Muscle of leg (tissue), 11 donors: ENCODE results near the gene MORF4L1. TPM values are rescaled to one million over a fixed set of nuclear protein-coding genes. Genes with fewer than 3 reads are reported as not detected.
"Not testable (repeated sequence)": the region's sequence is repeated elsewhere in the genome, so short reads cannot be mapped to it uniquely, and the experiment has no call there.

Experiments
- DNase-seq: peaks from one replicate; pipeline ENCODE4 v3.0.0; 2013
- H3K27ac ChIP-seq: one replicate; pipeline ENCODE4 v1.5.1; 2013; ENCODE audit warnings: mild to moderate bottlenecking, low read length, control low read depth
- H3K27me3 ChIP-seq: one replicate; pipeline ENCODE4 v1.6.1; 2013; ENCODE audit warnings: low read length; ENCODE audit not compliant: control insufficient read depth, insufficient read depth
- H3K36me3 ChIP-seq: one replicate; pipeline ENCODE4 v1.6.1; 2013; ENCODE audit warnings: low read length; ENCODE audit not compliant: control insufficient read depth, insufficient read depth
- H3K4me1 ChIP-seq: one replicate; pipeline ENCODE4 v1.6.1; 2013; ENCODE audit warnings: low read length; ENCODE audit not compliant: control insufficient read depth, insufficient read depth
- H3K4me3 ChIP-seq: one replicate; pipeline ENCODE4 v1.5.1; 2013; ENCODE audit warnings: low read length, control low read depth
- H3K9me3 ChIP-seq: replicated peaks from 2 replicates; pipeline ENCODE4 v1.6.1; 2013; ENCODE audit warnings: low read depth, low read length; ENCODE audit not compliant: control insufficient read depth
- WGBS: methylation state at CpG from one replicate; pipeline ENCODE4 v1.1.5; 2013; ENCODE audit warnings: missing lambda C conversion rate; ENCODE audit not compliant: insufficient coverage; 5-methylcytosine and 5-hydroxymethylcytosine counted together
- polyA plus RNA-seq, 8 donors: library from polyadenylated mRNA; unstranded; fragments of 120-200 nt; gene quantifications; one replicate each; pipeline versions ENCODE4 v1.2.1 to v1.2.3, GENCODE V29; 2013; ENCODE audit warnings: inconsistent platforms in 1 of 8, low replicate concordance in 1 of 8; ENCODE audit not compliant: insufficient read length in 8 of 8, insufficient read depth in 1 of 8
- total RNA-seq: library from RNA; stranded (reverse); fragments of 120-200 nt; gene quantifications from one replicate; pipeline ENCODE4 v1.2.4, GENCODE V29; 2013

The MORF4L1 gene
- total and polyA plus RNA-seq, 9 donors: 285 to 656 (median 558) TPM

DNA sequence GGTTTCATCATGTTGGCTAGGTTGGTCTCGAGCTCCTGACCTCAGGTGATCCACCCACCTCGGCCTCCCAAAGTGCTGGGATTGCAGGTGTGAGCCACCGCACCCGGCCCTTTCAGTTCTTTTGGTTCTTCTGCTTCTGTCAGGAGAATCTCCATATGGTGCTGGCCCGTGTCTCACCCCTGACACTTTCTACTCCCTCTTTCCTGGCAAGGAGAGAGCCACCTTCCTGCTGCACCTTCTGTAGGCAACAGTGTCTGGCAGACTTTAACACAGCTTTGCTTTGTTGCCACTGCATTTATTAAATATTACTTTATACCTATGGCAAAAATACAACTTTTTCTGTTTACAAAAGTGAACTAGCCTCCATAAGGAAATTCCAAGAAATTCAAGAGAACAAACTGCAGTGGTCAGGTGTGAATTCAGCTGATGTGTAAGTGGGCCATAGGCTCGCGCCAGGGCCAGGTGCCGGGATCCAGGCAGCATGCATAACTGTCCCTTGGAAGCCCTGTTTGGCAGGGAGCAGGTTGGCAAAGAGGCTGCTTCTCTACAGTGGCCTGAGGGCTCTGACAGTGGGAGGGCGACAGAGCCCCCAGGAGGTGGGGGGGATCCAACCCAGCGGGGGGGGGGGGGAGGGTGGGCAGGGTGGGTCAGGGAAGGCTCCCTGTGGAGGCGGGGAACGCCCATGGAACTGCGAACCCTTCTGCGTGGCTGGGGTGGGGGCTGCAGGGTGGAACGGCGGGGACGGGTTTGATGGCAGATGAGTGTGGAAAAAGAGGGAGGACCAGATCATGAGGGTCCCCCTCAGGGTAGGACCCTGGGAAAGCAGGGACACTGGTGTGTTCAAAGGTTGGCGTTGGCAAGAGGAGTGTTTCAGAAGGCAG, 51.0 kb downstream of the MORF4L1 start:
- 87% methylated on average over 16 of the region's 18 CpGs for WGBS
- Histone ChIP-seq H3K4me3 (no peak overlapping the region), H3K9me3 (no peaks in the 10 kb centered on the region), H3K27ac (no peak overlapping the region), H3K27me3 (no peaks in the 10 kb centered on the region), H3K36me3 (peaks cover 60% of the 10 kb centered on the region), H3K4me1 (peaks cover 13% of the 10 kb centered on the region)
- no peak for DNase-seq

DNA sequence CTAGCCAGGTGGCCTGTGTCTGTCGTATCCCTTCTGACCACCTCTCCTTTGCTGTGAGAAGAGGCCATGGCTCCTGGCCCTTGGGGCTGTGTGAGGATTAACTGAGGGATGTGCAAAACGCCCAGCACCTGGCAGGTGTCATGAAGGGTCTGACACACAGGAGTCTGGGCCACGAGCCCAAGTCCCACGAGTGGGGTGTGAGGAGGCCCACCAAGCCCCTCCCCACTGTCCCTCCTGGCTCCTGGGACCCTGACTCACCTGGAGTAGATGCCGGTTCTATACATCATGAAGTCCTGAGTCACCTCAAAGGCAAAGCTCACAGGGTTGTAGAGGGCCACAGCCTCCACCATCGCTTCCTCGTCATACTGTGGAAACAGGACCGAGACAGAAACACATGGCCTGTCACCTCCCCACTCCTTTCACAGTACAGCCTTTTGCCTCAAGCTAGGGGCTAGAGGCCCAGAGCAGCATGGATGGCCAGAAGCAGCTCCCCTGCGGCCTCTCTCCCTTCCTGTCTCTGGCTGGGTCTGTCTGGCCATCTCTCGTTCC, 52.5 kb downstream of the MORF4L1 start:
- DNase-seq: no peak
- no peak overlapping the region for H3K27ac ChIP-seq
- no peak overlapping the region for H3K4me3 ChIP-seq
- H3K9me3 ChIP-seq: no peaks in the 10 kb centered on the region
- 78% methylated on average over 4 of the region's 10 CpGs for WGBS
- peaks cover 51% of the 10 kb centered on the region for H3K36me3 ChIP-seq
- H3K27me3 ChIP-seq: no peaks in the 10 kb centered on the region
- peaks cover 13% of the 10 kb centered on the region for H3K4me1 ChIP-seq

DNA sequence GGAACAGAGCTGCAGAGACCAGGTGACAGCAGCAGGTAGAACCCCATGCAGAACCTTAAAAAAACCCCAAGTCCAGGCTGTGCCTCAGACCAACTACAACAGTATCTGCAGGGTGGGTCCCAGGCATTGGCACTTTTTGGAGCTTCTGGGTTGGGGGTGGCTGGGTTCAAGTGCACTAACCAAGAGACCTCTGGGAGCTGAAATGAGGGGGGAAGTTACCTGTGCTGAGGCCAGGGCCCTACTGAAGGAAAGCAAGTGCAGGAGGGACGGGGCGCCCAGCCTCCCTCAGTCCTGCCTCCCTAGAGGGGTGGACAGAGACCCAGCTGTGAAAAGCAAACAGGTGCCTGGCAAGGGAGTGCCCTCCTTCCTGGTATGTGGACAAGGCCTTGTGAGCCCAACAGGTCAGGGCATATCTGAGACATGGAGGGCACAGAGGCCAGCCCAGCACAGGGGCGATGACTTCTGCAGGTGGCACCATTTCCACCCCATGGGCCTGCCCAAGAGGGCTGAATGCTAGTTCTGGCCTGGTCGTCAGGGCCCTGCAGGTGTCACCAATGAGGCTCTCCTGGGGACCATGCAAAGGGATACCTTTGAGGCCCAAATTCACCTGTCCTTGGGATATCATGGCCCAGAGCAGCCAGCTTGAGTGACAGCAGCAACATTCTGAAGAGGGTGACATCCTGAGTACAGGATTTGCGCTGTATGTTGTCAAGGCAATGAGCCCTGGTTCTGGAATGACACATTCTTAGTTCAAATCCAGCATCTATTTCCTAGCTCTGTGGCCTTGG, 53.5 kb downstream of the MORF4L1 start:
- Histone ChIP-seq H3K27me3 (no peaks in the 10 kb centered on the region), H3K4me3 (no peak overlapping the region), H3K4me1 (peaks cover 20% of the 10 kb centered on the region), H3K36me3 (peaks cover 49% of the 10 kb centered on the region), H3K27ac (no peak overlapping the region), H3K9me3 (no peaks in the 10 kb centered on the region)
- DNase-seq: no peak
- 93% methylated on average over 5 of the region's 5 CpGs for WGBS

- WGBS: 77% methylated on average over 12 of the region's 17 CpGs
- Histone ChIP-seq H3K9me3 (no peaks in the 10 kb centered on the region), H3K4me1 (peaks cover 23% of the 10 kb centered on the region), H3K36me3 (peaks cover 38% of the 10 kb centered on the region), H3K4me3 (no peak overlapping the region), H3K27me3 (no peaks in the 10 kb centered on the region), H3K27ac (no peak overlapping the region)
- DNase-seq: no peak
Measured at GRCh38 chr15:78927077-78927790, 54.5 kb downstream of the MORF4L1 start.

GRCh38 chr15:78928176-78928575, 55.5 kb downstream of the MORF4L1 start:
- Histone ChIP-seq H3K36me3 (peaks cover 31% of the 10 kb centered on the region), H3K4me1 (peaks cover 22% of the 10 kb centered on the region)
- not testable (repeated sequence) for H3K27ac ChIP-seq, DNase-seq, H3K4me3 ChIP-seq, H3K9me3 ChIP-seq, H3K27me3 ChIP-seq
- WGBS: 93% methylated on average over 11 of the region's 14 CpGs

DNA sequence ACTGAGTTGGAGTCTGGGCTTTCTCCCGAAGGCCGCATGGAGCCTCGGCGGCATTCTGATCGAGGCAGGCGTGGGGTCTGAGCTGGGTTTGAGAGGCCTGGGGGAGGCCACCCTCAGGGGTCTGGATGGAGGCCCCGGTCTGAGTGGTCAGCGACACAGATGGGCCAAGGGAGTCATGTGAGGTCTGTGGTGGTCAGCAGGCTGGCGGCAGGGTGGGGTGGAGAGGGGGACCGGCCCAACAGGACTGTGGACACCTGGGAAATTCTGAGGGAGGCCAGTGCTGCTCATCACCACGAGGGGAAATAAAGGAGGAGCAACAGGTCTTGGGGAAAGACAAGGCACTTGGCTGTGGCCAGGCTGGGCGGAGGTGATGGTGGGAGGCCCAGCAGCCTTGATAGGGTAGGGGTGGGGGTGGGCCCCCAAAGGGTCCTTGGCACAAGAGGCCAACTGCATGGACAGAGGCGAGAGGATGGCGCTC, 56.0 kb downstream of the MORF4L1 start:
- WGBS: 87% methylated on average over 14 of the region's 14 CpGs
- peaks cover 2% of the 10 kb centered on the region for H3K27me3 ChIP-seq
- H3K4me3 ChIP-seq: no peak overlapping the region
- no peaks in the 10 kb centered on the region for H3K9me3 ChIP-seq
- DNase-seq: no peak
- peaks cover 27% of the 10 kb centered on the region for H3K36me3 ChIP-seq
- no peak overlapping the region for H3K27ac ChIP-seq
- H3K4me1 ChIP-seq: peaks cover 27% of the 10 kb centered on the region

DNA sequence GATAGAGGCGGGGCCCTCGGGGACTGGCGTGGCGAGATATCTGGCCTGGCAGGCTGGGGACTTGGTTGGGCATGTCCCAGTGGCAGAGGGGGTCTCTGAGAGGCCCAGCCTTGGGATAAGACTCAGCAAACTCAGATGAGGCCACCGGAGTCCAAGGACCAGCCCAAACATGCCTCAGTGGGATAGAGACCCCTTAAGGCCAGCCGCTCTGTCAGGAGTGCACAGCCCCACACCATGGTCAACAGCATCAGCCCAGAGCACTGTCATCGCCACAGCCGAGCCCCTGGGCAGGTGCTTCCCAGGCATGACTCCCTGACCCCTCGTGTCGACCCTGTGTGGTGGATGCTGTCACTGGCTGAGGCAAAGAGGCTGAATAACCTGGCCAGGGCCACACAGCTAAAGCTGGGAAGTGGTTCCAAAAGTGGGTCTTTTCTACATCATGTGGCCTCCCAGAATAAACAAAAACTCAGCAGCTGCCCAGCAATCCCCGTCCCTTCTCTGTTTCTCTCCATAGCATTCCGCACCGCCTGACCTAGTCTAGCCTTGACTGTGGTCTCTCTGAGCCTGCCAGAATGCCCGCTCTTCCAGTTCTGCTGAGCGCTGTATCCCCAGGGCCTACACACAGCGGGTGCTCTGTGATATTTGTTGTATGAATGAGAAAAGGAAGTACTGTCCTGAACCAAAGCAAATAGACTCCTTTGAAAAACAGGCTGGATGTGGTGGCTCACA, 57.0 kb downstream of the MORF4L1 start:
- Histone ChIP-seq H3K4me1 (peaks cover 37% of the 10 kb centered on the region), H3K4me3 (no peak overlapping the region), H3K9me3 (no peaks in the 10 kb centered on the region), H3K36me3 (peaks cover 25% of the 10 kb centered on the region), H3K27ac (no peak overlapping the region), H3K27me3 (peaks cover 6% of the 10 kb centered on the region)
- DNase-seq: no peak
- 92% methylated on average over 9 of the region's 16 CpGs for WGBS

DNA sequence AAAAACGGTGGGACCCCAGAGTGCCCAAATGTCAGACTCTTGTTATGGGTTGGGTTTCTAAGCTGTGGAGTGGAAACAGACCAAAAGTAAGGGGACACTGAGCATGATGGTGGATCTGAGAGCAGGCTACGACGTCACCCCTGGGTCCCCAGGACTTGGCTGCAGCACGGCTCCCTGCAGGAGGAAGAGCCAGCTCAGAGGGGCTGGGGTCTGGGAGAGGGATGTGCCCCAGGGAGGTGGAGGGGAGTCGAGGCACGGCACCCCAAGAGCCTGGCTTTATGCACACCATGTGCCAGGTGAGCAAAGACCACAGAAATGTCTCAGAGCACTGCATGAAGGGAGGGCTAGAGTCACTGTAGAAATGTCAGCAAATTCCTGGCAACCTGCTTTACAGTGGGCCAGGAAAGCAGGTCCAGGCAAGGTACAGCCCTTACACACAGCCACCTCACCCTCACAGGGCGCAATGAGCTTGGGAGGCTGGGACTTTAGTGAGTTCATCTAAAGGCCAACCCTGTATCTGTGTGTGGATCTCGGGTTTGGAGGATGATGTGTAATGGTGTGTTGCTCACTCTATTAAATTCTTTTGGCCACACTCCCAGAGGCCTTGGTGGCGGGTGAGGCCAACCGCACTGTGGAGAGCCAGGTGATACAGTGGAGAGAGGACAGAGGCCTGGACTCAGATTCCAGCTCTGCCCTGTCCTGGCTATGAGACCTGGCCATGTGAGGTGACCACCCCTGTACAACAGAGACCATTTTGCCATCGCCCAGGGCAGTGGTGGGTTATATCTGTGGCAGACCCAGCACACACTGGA, 58.1 kb downstream of the MORF4L1 start:
- no peak overlapping the region for H3K27ac ChIP-seq
- peak; percentile 86 for DNase-seq

More for the DNA sequence above, 58.1 kb downstream of the MORF4L1 start:
- Histone ChIP-seq H3K36me3 (peaks cover 20% of the 10 kb centered on the region), H3K4me3 (no peak overlapping the region), H3K27me3 (peaks cover 6% of the 10 kb centered on the region), H3K9me3 (no peaks in the 10 kb centered on the region), H3K4me1 (peaks cover 38% of the 10 kb centered on the region)
- 85% methylated on average over 5 of the region's 11 CpGs for WGBS
